A673 (cell line): Measurements from ENCODE around the gene GNG7.
"Not testable (repeated sequence)": the region's sequence is repeated elsewhere in the genome, so short reads cannot be mapped to it uniquely, and the experiment has no call there.

Experiments
- EZH2 ChIP-seq: fragments of 200-600 bp; sonication (generic); IDR thresholded peaks from 2 replicates; pipeline ENCODE4 v1.6.1; 2017; ENCODE audit warnings: borderline replicate concordance, low read depth, mild to moderate bottlenecking, mixed read lengths, antibody characterized with exemption, low read length; ENCODE audit not compliant: poor library complexity, severe bottlenecking
- TF ChIP-seq, protein P1 (sequence below): fragments of 300-800, 200-600 bp; sonication (generic); conservative IDR thresholded peaks from 2 replicates; pipeline ENCODE4 v1.5.1; 2017; ENCODE audit warnings: low read depth, mild to moderate bottlenecking, antibody characterized with exemption, low read length, moderate library complexity, mixed read lengths

- not testable (repeated sequence) for TF ChIP-seq EZH2
- TF ChIP-seq, protein P1, sequence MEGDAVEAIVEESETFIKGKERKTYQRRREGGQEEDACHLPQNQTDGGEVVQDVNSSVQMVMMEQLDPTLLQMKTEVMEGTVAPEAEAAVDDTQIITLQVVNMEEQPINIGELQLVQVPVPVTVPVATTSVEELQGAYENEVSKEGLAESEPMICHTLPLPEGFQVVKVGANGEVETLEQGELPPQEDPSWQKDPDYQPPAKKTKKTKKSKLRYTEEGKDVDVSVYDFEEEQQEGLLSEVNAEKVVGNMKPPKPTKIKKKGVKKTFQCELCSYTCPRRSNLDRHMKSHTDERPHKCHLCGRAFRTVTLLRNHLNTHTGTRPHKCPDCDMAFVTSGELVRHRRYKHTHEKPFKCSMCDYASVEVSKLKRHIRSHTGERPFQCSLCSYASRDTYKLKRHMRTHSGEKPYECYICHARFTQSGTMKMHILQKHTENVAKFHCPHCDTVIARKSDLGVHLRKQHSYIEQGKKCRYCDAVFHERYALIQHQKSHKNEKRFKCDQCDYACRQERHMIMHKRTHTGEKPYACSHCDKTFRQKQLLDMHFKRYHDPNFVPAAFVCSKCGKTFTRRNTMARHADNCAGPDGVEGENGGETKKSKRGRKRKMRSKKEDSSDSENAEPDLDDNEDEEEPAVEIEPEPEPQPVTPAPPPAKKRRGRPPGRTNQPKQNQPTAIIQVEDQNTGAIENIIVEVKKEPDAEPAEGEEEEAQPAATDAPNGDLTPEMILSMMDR = not testable (repeated sequence)
Observed at GRCh38 chr19:2545416-2546127, 156.9 kb downstream of the GNG7 start.
